Measurements from ENCODE around the gene ABHD16B. TPM values are rescaled to one million over a fixed set of nuclear protein-coding genes. Genes with fewer than 3 reads are reported as not detected.
A peak's percentile ranks its signal among the peaks of the same experiment; 100 is the strongest.

ABHD16B gene
- total and polyA plus RNA-seq, 2 of the 13 experiments (the other 11 are each of a cell fraction or from before 2014, with no cell fraction given): not detected

DNA sequence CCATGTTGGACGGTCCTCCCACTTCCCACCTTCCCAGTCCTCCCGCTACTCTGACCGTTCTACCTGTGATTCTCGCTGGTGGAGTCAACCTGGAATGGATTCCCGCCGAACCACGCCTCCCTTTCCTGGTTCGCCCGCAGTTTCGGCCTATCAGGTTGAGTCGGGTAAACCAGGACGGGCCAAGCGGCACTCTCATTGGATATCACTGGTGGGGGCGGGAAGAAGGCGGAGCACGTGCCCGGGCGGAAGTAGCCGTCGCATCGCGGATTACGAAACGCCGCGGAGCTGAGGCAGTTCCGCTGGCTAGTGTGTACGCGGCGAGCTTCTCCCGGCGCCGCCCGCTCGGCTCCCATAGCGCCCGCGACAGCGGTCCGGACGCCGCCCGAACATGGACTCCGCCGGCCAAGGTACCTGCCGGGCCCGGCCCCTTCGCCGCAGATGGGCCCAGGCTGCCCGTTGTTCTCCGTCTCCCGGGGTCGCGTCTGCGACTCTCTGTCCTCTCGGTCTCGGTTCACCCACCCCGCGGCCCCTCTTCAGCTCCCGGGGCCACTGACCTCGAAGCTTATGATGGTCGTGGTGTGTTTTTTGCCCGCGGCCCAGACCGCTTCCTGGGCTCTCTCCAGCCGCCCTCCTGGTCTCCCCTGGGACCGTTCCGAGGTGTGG, 3.8 kb downstream of the ABHD16B start, which contains the start of gene TPD52L2 (continued):
- TF ChIP-seq, protein P1, sequence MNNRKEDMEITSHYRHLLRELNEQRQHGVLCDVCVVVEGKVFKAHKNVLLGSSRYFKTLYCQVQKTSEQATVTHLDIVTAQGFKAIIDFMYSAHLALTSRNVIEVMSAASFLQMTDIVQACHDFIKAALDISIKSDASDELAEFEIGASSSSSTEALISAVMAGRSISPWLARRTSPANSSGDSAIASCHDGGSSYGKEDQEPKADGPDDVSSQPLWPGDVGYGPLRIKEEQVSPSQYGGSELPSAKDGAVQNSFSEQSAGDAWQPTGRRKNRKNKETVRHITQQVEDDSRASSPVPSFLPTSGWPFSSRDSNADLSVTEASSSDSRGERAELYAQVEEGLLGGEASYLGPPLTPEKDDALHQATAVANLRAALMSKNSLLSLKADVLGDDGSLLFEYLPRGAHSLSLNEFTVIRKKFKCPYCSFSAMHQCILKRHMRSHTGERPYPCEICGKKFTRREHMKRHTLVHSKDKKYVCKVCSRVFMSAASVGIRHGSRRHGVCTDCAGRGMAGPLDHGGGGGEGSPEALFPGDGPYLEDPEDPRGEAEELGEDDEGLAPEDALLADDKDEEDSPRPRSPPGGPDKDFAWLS (CRISPR knock-in tag; IDR thresholded peaks at IDR 0.05; ENCODE audit: borderline replicate concordance): no peak
- TF ChIP-seq, protein P2, sequence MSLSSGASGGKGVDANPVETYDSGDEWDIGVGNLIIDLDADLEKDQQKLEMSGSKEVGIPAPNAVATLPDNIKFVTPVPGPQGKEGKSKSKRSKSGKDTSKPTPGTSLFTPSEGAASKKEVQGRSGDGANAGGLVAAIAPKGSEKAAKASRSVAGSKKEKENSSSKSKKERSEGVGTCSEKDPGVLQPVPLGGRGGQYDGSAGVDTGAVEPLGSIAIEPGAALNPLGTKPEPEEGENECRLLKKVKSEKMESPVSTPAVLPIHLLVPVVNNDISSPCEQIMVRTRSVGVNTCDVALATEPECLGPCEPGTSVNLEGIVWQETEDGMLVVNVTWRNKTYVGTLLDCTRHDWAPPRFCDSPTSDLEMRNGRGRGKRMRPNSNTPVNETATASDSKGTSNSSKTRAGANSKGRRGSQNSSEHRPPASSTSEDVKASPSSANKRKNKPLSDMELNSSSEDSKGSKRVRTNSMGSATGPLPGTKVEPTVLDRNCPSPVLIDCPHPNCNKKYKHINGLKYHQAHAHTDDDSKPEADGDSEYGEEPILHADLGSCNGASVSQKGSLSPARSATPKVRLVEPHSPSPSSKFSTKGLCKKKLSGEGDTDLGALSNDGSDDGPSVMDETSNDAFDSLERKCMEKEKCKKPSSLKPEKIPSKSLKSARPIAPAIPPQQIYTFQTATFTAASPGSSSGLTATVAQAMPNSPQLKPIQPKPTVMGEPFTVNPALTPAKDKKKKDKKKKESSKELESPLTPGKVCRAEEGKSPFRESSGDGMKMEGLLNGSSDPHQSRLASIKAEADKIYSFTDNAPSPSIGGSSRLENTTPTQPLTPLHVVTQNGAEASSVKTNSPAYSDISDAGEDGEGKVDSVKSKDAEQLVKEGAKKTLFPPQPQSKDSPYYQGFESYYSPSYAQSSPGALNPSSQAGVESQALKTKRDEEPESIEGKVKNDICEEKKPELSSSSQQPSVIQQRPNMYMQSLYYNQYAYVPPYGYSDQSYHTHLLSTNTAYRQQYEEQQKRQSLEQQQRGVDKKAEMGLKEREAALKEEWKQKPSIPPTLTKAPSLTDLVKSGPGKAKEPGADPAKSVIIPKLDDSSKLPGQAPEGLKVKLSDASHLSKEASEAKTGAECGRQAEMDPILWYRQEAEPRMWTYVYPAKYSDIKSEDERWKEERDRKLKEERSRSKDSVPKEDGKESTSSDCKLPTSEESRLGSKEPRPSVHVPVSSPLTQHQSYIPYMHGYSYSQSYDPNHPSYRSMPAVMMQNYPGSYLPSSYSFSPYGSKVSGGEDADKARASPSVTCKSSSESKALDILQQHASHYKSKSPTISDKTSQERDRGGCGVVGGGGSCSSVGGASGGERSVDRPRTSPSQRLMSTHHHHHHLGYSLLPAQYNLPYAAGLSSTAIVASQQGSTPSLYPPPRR (CRISPR knock-in tag; IDR thresholded peaks at IDR 0.05; ENCODE audit: borderline replicate concordance): peak; percentile 11
- TF ChIP-seq DNMT3B (CRISPR knock-in tag; conservative IDR thresholded peaks at IDR 0.05) (peak; percentile 68; the same call in 1 of the 2 replicates), EHMT2 (IDR thresholded peaks at IDR 0.05; ENCODE audit: borderline replicate concordance, low read depth, low read length) (no peak; the same call in 1 of the 2 replicates), ZNF205 (CRISPR knock-in tag; IDR thresholded peaks at IDR 0.05) (peak; percentile 32), TRIM24 (CRISPR knock-in tag; IDR thresholded peaks at IDR 0.05) (no peak), YEATS2 (CRISPR knock-in tag; IDR thresholded peaks at IDR 0.05; ENCODE audit: borderline replicate concordance) (peak; percentile 97), ZNF225 (CRISPR knock-in tag; IDR thresholded peaks at IDR 0.05) (peak; percentile 69; the same call in 1 of the 2 replicates), HCFC1 (IDR thresholded peaks at IDR 0.05; ENCODE audit: low read depth, low read length) (peak; percentile 72), MIER2 (CRISPR knock-in tag; IDR thresholded peaks at IDR 0.05) (peak; percentile 63; the same call in 1 of the 2 replicates), ZNF674 (CRISPR knock-in tag; IDR thresholded peaks at IDR 0.05; ENCODE audit: low read depth) (no peak), EED (CRISPR knock-in tag; IDR thresholded peaks at IDR 0.05) (peak; percentile 41; the same call in 1 of the 2 replicates), ZNF484 (CRISPR knock-in tag; IDR thresholded peaks at IDR 0.05; ENCODE audit: borderline replicate concordance, low read depth) (no peak), RERE (CRISPR knock-in tag; IDR thresholded peaks at IDR 0.05; ENCODE audit: low read depth) (peak; percentile 63; the same call in 1 of the 2 replicates)
- TF ChIP-seq, protein P3, sequence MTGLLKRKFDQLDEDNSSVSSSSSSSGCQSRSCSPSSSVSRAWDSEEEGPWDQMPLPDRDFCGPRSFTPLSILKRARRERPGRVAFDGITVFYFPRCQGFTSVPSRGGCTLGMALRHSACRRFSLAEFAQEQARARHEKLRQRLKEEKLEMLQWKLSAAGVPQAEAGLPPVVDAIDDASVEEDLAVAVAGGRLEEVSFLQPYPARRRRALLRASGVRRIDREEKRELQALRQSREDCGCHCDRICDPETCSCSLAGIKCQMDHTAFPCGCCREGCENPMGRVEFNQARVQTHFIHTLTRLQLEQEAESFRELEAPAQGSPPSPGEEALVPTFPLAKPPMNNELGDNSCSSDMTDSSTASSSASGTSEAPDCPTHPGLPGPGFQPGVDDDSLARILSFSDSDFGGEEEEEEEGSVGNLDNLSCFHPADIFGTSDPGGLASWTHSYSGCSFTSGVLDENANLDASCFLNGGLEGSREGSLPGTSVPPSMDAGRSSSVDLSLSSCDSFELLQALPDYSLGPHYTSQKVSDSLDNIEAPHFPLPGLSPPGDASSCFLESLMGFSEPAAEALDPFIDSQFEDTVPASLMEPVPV (CRISPR knock-in tag; IDR thresholded peaks at IDR 0.05): peak; percentile 87; the same call in 1 of the 2 replicates

Measured in HepG2 (cell line).